H1 (cell line): ENCODE measurements around the gene NCKIPSD. TPM values are rescaled to one million over a fixed set of nuclear protein-coding genes. Genes with fewer than 3 reads are reported as not detected.
A peak's percentile ranks its signal among the peaks of the same experiment; 100 is the strongest.

Source experiments
- CTCF ChIA-PET: fragments of 300-600 bp; sonication (Branson Sonifier 250); formaldehyde crosslinking; loops from one replicate; lab custom pipeline; 2021; ENCODE audit not compliant: partially characterized antibody; lab: Charles Lee
- POLR2A ChIA-PET: fragments of 300-600 bp; sonication (Branson Sonifier 250); formaldehyde crosslinking; loops from one replicate; lab custom pipeline; 2021; ENCODE audit warnings: inconsistent platforms; ENCODE audit not compliant: partially characterized antibody; lab: Charles Lee
- DNase-seq, 2 experiments: peaks; one replicate each; pipeline versions ENCODE4 v3.0.0 to v3.0.0-alpha.2; 2010 to 2022; ENCODE audit warnings: low spot score in 2 of 2, low read depth in 1 of 2, mixed read lengths in 1 of 2
- FAIRE-seq: peaks from 2 replicates; lab custom pipeline; 2011; peaks lifted over from hg19 to GRCh38; lab: Jason Lieb, UNC
- H2AFZ ChIP-seq: 2 replicates; pipeline ENCODE4 v1.8.1; 2012; ENCODE audit warnings: low read length, inconsistent platforms
- H2AK5ac ChIP-seq: 2 replicates; pipeline ENCODE4 v1.6.1; 2013; ENCODE audit warnings: low read depth, low read length
- H2BK120ac ChIP-seq: replicated peaks from 2 replicates; pipeline ENCODE3; 2013; ENCODE audit warnings: low read depth, low read length, inconsistent platforms
- H2BK12ac ChIP-seq: 2 replicates; pipeline ENCODE4 v1.6.1; 2013; ENCODE audit warnings: low read depth, low read length
- H2BK15ac ChIP-seq: 2 replicates; pipeline ENCODE4 v1.6.1; 2013; ENCODE audit warnings: low read length
- H2BK20ac ChIP-seq: 2 replicates; pipeline ENCODE4 v1.6.1; 2013; ENCODE audit warnings: low read length
- H2BK5ac ChIP-seq: 2 replicates; pipeline ENCODE4 v1.6.1; 2013; ENCODE audit warnings: low read depth, low read length
- H3K14ac ChIP-seq: 2 replicates; pipeline ENCODE4 v1.6.1; 2013; ENCODE audit warnings: inconsistent platforms; ENCODE audit not compliant: insufficient read length
- H3K18ac ChIP-seq: 2 replicates; pipeline ENCODE4 v1.6.1; 2013; ENCODE audit warnings: low read length; ENCODE audit errors: extremely low read depth
- H3K23ac ChIP-seq: 2 replicates; pipeline ENCODE4 v1.6.1; 2013; ENCODE audit warnings: inconsistent platforms; ENCODE audit not compliant: insufficient read length
- H3K23me2 ChIP-seq: 2 replicates; pipeline ENCODE4 v1.6.1; 2013; ENCODE audit warnings: low read depth, low read length
- H3K27ac ChIP-seq: 2 replicates; pipeline ENCODE4 v1.6.1; 2011; ENCODE audit warnings: low read depth, low read length, inconsistent platforms
- H3K27me3 ChIP-seq, 4 experiments: replicated peaks in 1 of 4; 1 replicate in 1 of 4; 2 replicates in 3 of 4; pipeline versions ENCODE4 v1.6.1 to v1.8.1; 2011 to 2013; ENCODE audit warnings: low read length in 3 of 4, mild to moderate bottlenecking in 3 of 4, inconsistent platforms in 2 of 4, mixed read lengths in 2 of 4, moderate library complexity in 1 of 4; ENCODE audit not compliant: control insufficient read depth in 3 of 4, insufficient read depth in 3 of 4; ENCODE audit errors: extremely low read depth in 1 of 4
- H3K36me3 ChIP-seq, 4 experiments: 2 replicates each; pipeline versions ENCODE4 v1.6.1 to v1.8.1; 2011 to 2013; ENCODE audit warnings: mild to moderate bottlenecking in 4 of 4, low read length in 3 of 4, moderate library complexity in 2 of 4, control low read depth in 1 of 4, inconsistent platforms in 1 of 4; ENCODE audit not compliant: insufficient read depth in 4 of 4, control insufficient read depth in 2 of 4
- H3K4ac ChIP-seq: replicated peaks from 2 replicates; pipeline ENCODE3; 2013; ENCODE audit warnings: low read length, low read depth, mixed read lengths, inconsistent platforms; ENCODE audit not compliant: insufficient read length
- H3K4me1 ChIP-seq, 4 experiments: replicated peaks in 1 of 4; 1 replicate in 1 of 4; 2 replicates in 3 of 4; pipeline versions ENCODE4 v1.6.1 to v1.8.1; 2011 to 2013; ENCODE audit warnings: low read length in 3 of 4, inconsistent platforms in 2 of 4, mixed read lengths in 1 of 4; ENCODE audit not compliant: insufficient read depth in 4 of 4, control insufficient read depth in 3 of 4
- H3K4me2 ChIP-seq, 2 experiments: 2 replicates each; pipeline versions ENCODE4 v1.6.1 to v1.8.1; 2011 to 2013; ENCODE audit warnings: low read depth in 2 of 2, low read length in 2 of 2, control low read depth in 1 of 2, inconsistent platforms in 1 of 2, mild to moderate bottlenecking in 1 of 2; ENCODE audit not compliant: insufficient read depth in 1 of 2
- H3K4me3 ChIP-seq, 4 experiments: fragments of 200-600, 300-600 bp in 1 of 4; sonication (generic), shearing (Covaris generic), sonication (Bioruptor Twin) in 1 of 4; 2 replicates each; pipeline versions ENCODE4 v1.5.1 to v1.8.1; 2011 to 2016; ENCODE audit warnings: low read length in 4 of 4, low read depth in 3 of 4, control low read depth in 2 of 4, inconsistent platforms in 2 of 4, mild to moderate bottlenecking in 2 of 4, mixed read lengths in 1 of 4, moderate library complexity in 1 of 4; ENCODE audit not compliant: insufficient read depth in 2 of 4; ENCODE audit errors: extremely low read depth in 1 of 4
- H3K56ac ChIP-seq: replicated peaks from 2 replicates; pipeline ENCODE3; 2013; ENCODE audit warnings: low read depth, mild to moderate bottlenecking, mixed read lengths, low read length, inconsistent platforms; ENCODE audit not compliant: insufficient read length
- H3K79me1 ChIP-seq: 2 replicates; pipeline ENCODE4 v1.6.1; 2013; ENCODE audit warnings: low read depth, low read length, control low read depth
- H3K79me2 ChIP-seq, 2 experiments: 2 replicates each; pipeline versions ENCODE4 v1.6.1 to v1.8.1; 2012 to 2013; ENCODE audit warnings: low read length in 2 of 2, mild to moderate bottlenecking in 2 of 2, inconsistent platforms in 1 of 2; ENCODE audit not compliant: insufficient read depth in 2 of 2, control insufficient read depth in 1 of 2
- H3K9ac ChIP-seq, 4 experiments: replicated peaks in 1 of 4; 1 replicate in 1 of 4; 2 replicates in 3 of 4; pipeline versions ENCODE4 v1.6.1 to v1.8.1; 2011 to 2013; ENCODE audit warnings: low read depth in 3 of 4, low read length in 3 of 4, control low read depth in 2 of 4, mild to moderate bottlenecking in 2 of 4, moderate library complexity in 2 of 4, inconsistent platforms in 1 of 4; ENCODE audit errors: extremely low read depth in 1 of 4
- H3K9me3 ChIP-seq, 2 experiments: 2 replicates each; pipeline versions ENCODE4 v1.6.1 to v1.8.1; 2012 to 2013; ENCODE audit warnings: mild to moderate bottlenecking in 2 of 2, moderate library complexity in 2 of 2, control low read depth in 1 of 2, inconsistent platforms in 1 of 2, low read depth in 1 of 2, low read length in 1 of 2, mixed read lengths in 1 of 2; ENCODE audit not compliant: insufficient read depth in 2 of 2
- H4K20me1 ChIP-seq, 2 experiments: replicated peaks in 1 of 2; 2 replicates each; pipeline versions ENCODE3 to v1.8.1; 2011 to 2013; ENCODE audit warnings: inconsistent platforms in 2 of 2, low read length in 2 of 2, mild to moderate bottlenecking in 1 of 2; ENCODE audit not compliant: insufficient read depth in 2 of 2, control insufficient read depth in 1 of 2
- H4K5ac ChIP-seq: 2 replicates; pipeline ENCODE4 v1.6.1; 2013; ENCODE audit warnings: low read length, low read depth, mixed read lengths, inconsistent platforms; ENCODE audit not compliant: insufficient read length
- H4K8ac ChIP-seq: 2 replicates; pipeline ENCODE4 v1.8.0; 2013; ENCODE audit warnings: mild to moderate bottlenecking, moderate library complexity, low read length, inconsistent platforms; ENCODE audit not compliant: insufficient read depth; ENCODE audit errors: extremely low read depth
- H4K91ac ChIP-seq: replicated peaks from 2 replicates; pipeline ENCODE3; 2013; ENCODE audit warnings: low read length, mixed read lengths, inconsistent platforms; ENCODE audit not compliant: insufficient read length
- BCL11A ChIP-seq, 2 experiments: IDR thresholded peaks; one replicate each; pipeline ENCODE4 v1.6.1; 2011; ENCODE audit warnings: low read depth in 2 of 2, low read length in 2 of 2, mild to moderate bottlenecking in 2 of 2
- FOSL1 ChIP-seq: IDR thresholded peaks from 2 replicates; pipeline ENCODE4 v1.6.1; 2011; ENCODE audit warnings: mild to moderate bottlenecking, low read depth, low read length, moderate library complexity; ENCODE audit not compliant: insufficient read depth
- POLR2AphosphoS5 ChIP-seq: IDR thresholded peaks from 2 replicates; pipeline ENCODE4 v1.6.1; 2011; ENCODE audit warnings: low read depth, low read length
- SP1 ChIP-seq: IDR thresholded peaks from 2 replicates; pipeline ENCODE4 v1.6.1; 2011; ENCODE audit warnings: low read depth, low read length
- WGBS, 2 experiments: shearing (Covaris generic) in 1 of 2; methylation state at CpG; one replicate each; pipeline versions ENCODE4 v1.1.6 to v1.1.7; 2013 to 2015; ENCODE audit warnings: low lambda C conversion rate in 2 of 2, mixed read lengths in 2 of 2, inconsistent platforms in 1 of 2, low coverage in 1 of 2, missing lambda C conversion rate in 1 of 2; ENCODE audit not compliant: insufficient replicate concordance in 2 of 2, insufficient coverage in 1 of 2, insufficient read length in 1 of 2; ENCODE audit errors: extremely low coverage in 1 of 2, missing lambda C conversion rate in 1 of 2; 5-methylcytosine and 5-hydroxymethylcytosine counted together
- polyA plus RNA-seq, 7 experiments: library from polyadenylated mRNA; depleted of rRNA in 3 of 7; stranded (reverse) in 5 of 7; unstranded in 2 of 7; fragments of >200 nt in 5 of 7; fragments of 200-250 nt in 2 of 7; gene quantifications; 1 replicate in 5 of 7; 2 replicates in 1 of 7; 4 replicates in 1 of 7; pipeline versions ENCODE4 v1.2.1 to v1.2.3, GENCODE V29; 2011 to 2013; ENCODE audit warnings: missing spikeins in 2 of 7, mixed read lengths in 2 of 7
- total RNA-seq: library from RNA; stranded (reverse); fragmentation: NEBNext Ultra II Directional; extraction: Animal tissue kit (Norgen Biotek cat#: 25700); gene quantifications from 2 replicates; pipeline ENCODE4 v1.2.1, GENCODE V29; 2021

Gene NCKIPSD
- total and polyA plus RNA-seq, 2 of the 8 experiments (the other 6 are each of a cell fraction or from before 2014, with no cell fraction given), result 34.7 to 91.8 TPM

- Histone ChIP-seq H3K56ac (no peak overlapping the region), H2BK15ac (no peak overlapping the region), H2AK5ac (no peak overlapping the region), H3K9me3 (no peaks in the 10 kb centered on the region), H3K23ac (no peak overlapping the region), H2BK20ac (no peak overlapping the region), H3K14ac (no peak overlapping the region), H2BK120ac (no peak overlapping the region), H2BK12ac (no peak overlapping the region), H3K23me2 (peaks cover 8% of the 10 kb centered on the region; the same call in 1 of the 2 replicates), H3K27me3 (no peaks in the 10 kb centered on the region), H3K4me1 (peaks cover 0 to 11% (median 4%) of the 10 kb centered on the region in 4 experiments; a peak in 3 of 7 replicates), H3K4me2 (no peak overlapping the region), H2AFZ (no peak overlapping the region), H3K18ac (no peak overlapping the region), H3K9ac (no peak overlapping the region), H4K20me1 (peaks cover 8 to 21% of the 10 kb centered on the region in 2 experiments), H2BK5ac (no peak overlapping the region), H4K91ac (no peak overlapping the region), H3K36me3 (peaks cover 35 to 59% (median 51%) of the 10 kb centered on the region in 4 experiments), H3K79me1 (peaks cover 8% of the 10 kb centered on the region), H3K4me3 (no peak overlapping the region), H3K4ac (no peak overlapping the region), H4K5ac (no peak overlapping the region), H4K8ac (no peak overlapping the region; the same call in 1 of the 2 replicates), H3K27ac (no peak overlapping the region), H3K79me2 (peaks cover 0 to 28% of the 10 kb centered on the region in 2 experiments; a peak in 2 of 4 replicates)
- POLR2A ChIA-PET, result interaction anchor here (0.6 to 6.2 kb wide), 9 partner anchors 9 to 341 kb away, joined by 3 to 58 read pairs (median 4); partner anchors contain the start of genes CELSR3 and IMPDH2
- no peak for FAIRE-seq
- CTCF ChIA-PET, result interaction anchor here (0.8 to 3.4 kb wide), 7 partner anchors 11 to 326 kb away, joined by 3 to 13 read pairs (median 5); partner anchors contain the start of genes CELSR3 and SLC26A6
- TF ChIP-seq BCL11A (IDR thresholded peaks at IDR 0.05; ENCODE audit: low read depth in 2 of 2, low read length in 2 of 2) (no peak), SP1 (no peak), FOSL1 (no peak), POLR2AphosphoS5 (peak; percentile 60; the same call in 1 of the 2 replicates)
- no peak for DNase-seq
- WGBS, 2 experiments, result 93% methylated on average over 18 of the region's 18 CpGs; no CpG with 5 or more reads in 1 of the 2 experiments
Observed at GRCh38 chr3:48688032-48688736, 2.5 kb upstream of the NCKIPSD start.
